Endodermal cell (in vitro differentiated cells): ENCODE measurements around the gene CRIP2. TPM values are rescaled to one million over a fixed set of nuclear protein-coding genes. Genes with fewer than 3 reads are reported as not detected.

Source experiments
- DNase-seq: peaks from one replicate; pipeline ENCODE4 v3.0.0-alpha.2; 2017
- H3K27ac ChIP-seq: 2 replicates; pipeline ENCODE4 v1.5.1; 2013; ENCODE audit warnings: mild to moderate bottlenecking, low read depth, low read length, moderate library complexity
- H3K27me3 ChIP-seq: 2 replicates; pipeline ENCODE4 v1.6.1; 2013; ENCODE audit warnings: mild to moderate bottlenecking, low read length, moderate library complexity; ENCODE audit not compliant: insufficient read depth, control insufficient read depth, poor library complexity, severe bottlenecking
- H3K36me3 ChIP-seq: 2 replicates; pipeline ENCODE4 v1.7.0; 2013; ENCODE audit warnings: mild to moderate bottlenecking, low read length, moderate library complexity; ENCODE audit not compliant: control insufficient read depth, insufficient read depth
- H3K4me1 ChIP-seq: one replicate; pipeline ENCODE4 v1.7.0; 2013; ENCODE audit warnings: low read length; ENCODE audit not compliant: control insufficient read depth, insufficient read depth
- H3K4me3 ChIP-seq: 2 replicates; pipeline ENCODE4 v1.5.1; 2013; ENCODE audit warnings: mild to moderate bottlenecking, low read length, moderate library complexity
- H3K9ac ChIP-seq: 2 replicates; pipeline ENCODE4 v1.6.1; 2013; ENCODE audit warnings: mild to moderate bottlenecking, low read length, moderate library complexity; ENCODE audit not compliant: poor library complexity, severe bottlenecking; ENCODE audit errors: extremely low read depth
- H3K9me3 ChIP-seq: 2 replicates; pipeline ENCODE4 v1.6.1; 2013; ENCODE audit warnings: mild to moderate bottlenecking, low read length, moderate library complexity; ENCODE audit not compliant: control insufficient read depth
- H3K27ac Mint-ChIP-seq: 2 replicates; pipeline ENCODE4 v1.8.0; 2020; ENCODE audit warnings: mixed read lengths
- H3K27me3 Mint-ChIP-seq: 2 replicates; pipeline ENCODE4 v1.8.0; 2021; ENCODE audit warnings: mild to moderate bottlenecking, mixed read lengths; ENCODE audit not compliant: insufficient read depth
- H3K36me3 Mint-ChIP-seq: 2 replicates; pipeline ENCODE4 v1.8.0; 2020; ENCODE audit warnings: low read depth, mixed read lengths
- H3K4me1 Mint-ChIP-seq: 2 replicates; pipeline ENCODE4 v1.8.0; 2020; ENCODE audit warnings: mixed read lengths
- H3K4me3 Mint-ChIP-seq: 2 replicates; pipeline ENCODE4 v1.8.0; 2020; ENCODE audit warnings: mild to moderate bottlenecking, moderate library complexity, mixed read lengths
- H3K9me3 Mint-ChIP-seq: 2 replicates; pipeline ENCODE4 v1.8.0; 2020; ENCODE audit warnings: mild to moderate bottlenecking, mixed read lengths
- WGBS, 2 experiments: methylation state at CpG; one replicate each; pipeline versions ENCODE4 v1.1.5 to v1.1.7; 2013; ENCODE audit warnings: missing lambda C conversion rate in 2 of 2, mixed read lengths in 1 of 2; ENCODE audit not compliant: insufficient coverage in 1 of 2, insufficient read length in 1 of 2; 5-methylcytosine and 5-hydroxymethylcytosine counted together
- total RNA-seq, 2 donors: library from RNA; stranded (reverse); fragmentation: NEBNext Ultra II Directional in 1 of 2; extraction: Animal tissue kit (Norgen Biotek cat#: 25700) in 1 of 2; gene quantifications; 2 replicates in 1 of 2; 3 replicates in 1 of 2; pipeline ENCODE4 v1.2.1, GENCODE V29; 2021
- TF ChIP-seq, protein P1 (sequence below): fragments of 200-600 bp; sonication (generic); conservative IDR thresholded peaks from 2 replicates; pipeline ENCODE4 v1.5.0; 2021; ENCODE audit warnings: antibody characterized with exemption, mild to moderate bottlenecking

The CRIP2 gene
- total RNA-seq, 2 donors from 2014 or later, result 3.9 to 5.3 TPM

DNA sequence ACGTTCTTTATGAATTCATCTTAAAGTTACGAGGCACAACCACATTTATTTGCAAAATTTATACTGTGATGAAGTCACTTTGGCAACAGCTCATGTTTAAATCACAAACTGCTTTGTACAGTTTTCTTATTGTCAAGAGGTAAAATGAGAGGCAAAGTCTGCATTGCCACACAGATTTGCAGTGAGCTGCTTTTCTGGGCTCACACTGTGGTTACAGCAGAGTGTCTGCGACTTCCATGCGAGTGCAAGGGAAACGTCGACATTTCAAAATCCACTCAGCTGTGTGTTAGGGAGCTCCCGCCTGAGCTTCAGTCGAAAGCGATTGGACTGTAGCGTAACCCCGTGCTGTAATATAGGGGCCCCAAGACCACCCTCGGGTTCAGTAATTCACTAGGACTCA is 42.0 kb upstream of the CRIP2 start:
- WGBS, 2 experiments, result 91 to 95% methylated on average over 12 of the region's 12 CpGs
- Histone ChIP-seq H3K4me3 (no peak overlapping the region), H3K9me3 (peaks cover 6% of the 10 kb centered on the region), H3K36me3 (peaks cover 31% of the 10 kb centered on the region), H3K27me3 (no peaks in the 10 kb centered on the region), H3K9ac (no peak overlapping the region), H3K4me1 (no peaks in the 10 kb centered on the region), H3K27ac (no peak overlapping the region)
- Mint-ChIP-seq H3K27me3 (no peaks in the 10 kb centered on the region), H3K36me3 (peaks cover 65% of the 10 kb centered on the region), H3K27ac (no peak overlapping the region), H3K4me1 (no peaks in the 10 kb centered on the region), H3K9me3 (peaks cover 10% of the 10 kb centered on the region), H3K4me3 (no peak overlapping the region)
- TF ChIP-seq, protein P1, sequence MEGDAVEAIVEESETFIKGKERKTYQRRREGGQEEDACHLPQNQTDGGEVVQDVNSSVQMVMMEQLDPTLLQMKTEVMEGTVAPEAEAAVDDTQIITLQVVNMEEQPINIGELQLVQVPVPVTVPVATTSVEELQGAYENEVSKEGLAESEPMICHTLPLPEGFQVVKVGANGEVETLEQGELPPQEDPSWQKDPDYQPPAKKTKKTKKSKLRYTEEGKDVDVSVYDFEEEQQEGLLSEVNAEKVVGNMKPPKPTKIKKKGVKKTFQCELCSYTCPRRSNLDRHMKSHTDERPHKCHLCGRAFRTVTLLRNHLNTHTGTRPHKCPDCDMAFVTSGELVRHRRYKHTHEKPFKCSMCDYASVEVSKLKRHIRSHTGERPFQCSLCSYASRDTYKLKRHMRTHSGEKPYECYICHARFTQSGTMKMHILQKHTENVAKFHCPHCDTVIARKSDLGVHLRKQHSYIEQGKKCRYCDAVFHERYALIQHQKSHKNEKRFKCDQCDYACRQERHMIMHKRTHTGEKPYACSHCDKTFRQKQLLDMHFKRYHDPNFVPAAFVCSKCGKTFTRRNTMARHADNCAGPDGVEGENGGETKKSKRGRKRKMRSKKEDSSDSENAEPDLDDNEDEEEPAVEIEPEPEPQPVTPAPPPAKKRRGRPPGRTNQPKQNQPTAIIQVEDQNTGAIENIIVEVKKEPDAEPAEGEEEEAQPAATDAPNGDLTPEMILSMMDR, result no peak
- no peak for DNase-seq

DNA sequence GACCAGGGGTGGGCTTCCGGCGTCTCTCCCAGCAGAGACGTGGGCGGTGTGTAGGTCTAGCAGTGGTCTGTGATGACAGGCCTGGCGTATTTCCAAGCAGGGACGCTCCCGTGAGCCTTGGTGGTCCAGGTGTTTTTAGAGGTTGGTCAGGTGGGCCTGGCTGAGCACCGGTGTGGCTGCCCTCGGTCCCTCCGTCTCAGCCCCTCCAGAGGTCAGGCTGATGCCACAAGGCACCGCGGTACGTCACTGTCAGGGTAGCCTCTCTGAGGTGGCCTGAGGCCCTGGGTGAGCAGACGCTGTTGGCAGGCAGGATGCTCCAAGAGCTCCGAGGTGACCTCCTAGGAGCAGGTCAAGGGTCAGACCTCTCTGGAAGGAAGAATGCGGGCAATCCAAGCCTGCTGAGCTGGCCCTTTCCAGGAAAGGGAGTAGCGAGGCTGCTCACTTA is 41.4 kb upstream of the CRIP2 start:
- H3K27me3 ChIP-seq, result no peaks in the 10 kb centered on the region
- 87 to 89% methylated on average over 14 to 17 of the region's 17 CpGs for WGBS, 2 experiments
- no peaks in the 10 kb centered on the region for H3K27me3 Mint-ChIP-seq
- no peaks in the 10 kb centered on the region for H3K4me1 ChIP-seq
- H3K9me3 Mint-ChIP-seq, result peaks cover 7% of the 10 kb centered on the region
- H3K27ac Mint-ChIP-seq, result no peak overlapping the region
- no peak overlapping the region for H3K4me3 Mint-ChIP-seq
- H3K4me1 Mint-ChIP-seq, result no peaks in the 10 kb centered on the region
- no peak overlapping the region for H3K9ac ChIP-seq
- H3K36me3 ChIP-seq, result peaks cover 27% of the 10 kb centered on the region
- H3K9me3 ChIP-seq, result peaks cover 6% of the 10 kb centered on the region
- H3K27ac ChIP-seq, result no peak overlapping the region
- no peak for DNase-seq
- H3K4me3 ChIP-seq, result no peak overlapping the region
- H3K36me3 Mint-ChIP-seq, result peaks cover 62% of the 10 kb centered on the region
- TF ChIP-seq, protein P1, result no peak

DNA sequence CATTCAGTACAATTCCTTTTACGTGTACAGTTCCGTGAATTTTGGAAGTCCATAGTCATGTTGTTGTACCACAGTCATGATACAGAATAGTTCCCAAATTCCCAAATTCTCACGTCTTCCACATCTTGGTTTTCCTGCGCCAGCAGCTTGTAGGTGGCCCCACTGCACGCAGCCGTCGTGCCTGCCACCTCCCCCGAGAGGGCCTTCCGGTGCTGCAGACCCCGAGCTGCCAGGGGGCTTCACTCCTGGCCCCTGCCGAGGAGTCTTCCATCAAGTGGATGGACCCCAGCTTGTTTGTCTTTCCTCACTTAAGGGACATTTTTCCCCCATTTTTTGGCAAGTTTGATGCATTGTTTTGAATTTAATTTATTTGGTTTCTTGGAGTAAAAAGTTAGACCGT is 38.2 kb upstream of the CRIP2 start:
- Histone ChIP-seq H3K27ac (no peak overlapping the region), H3K4me1 (no peaks in the 10 kb centered on the region), H3K27me3 (no peaks in the 10 kb centered on the region), H3K36me3 (peaks cover 18% of the 10 kb centered on the region), H3K4me3 (no peak overlapping the region), H3K9me3 (no peaks in the 10 kb centered on the region), H3K9ac (no peak overlapping the region)
- no peak for DNase-seq
- no peak overlapping the region for H3K27ac Mint-ChIP-seq
- no peak overlapping the region for H3K4me3 Mint-ChIP-seq
- TF ChIP-seq, protein P1, result no peak
- 94 to 96% methylated on average over 12 of the region's 12 CpGs for WGBS, 2 experiments
- H3K27me3 Mint-ChIP-seq, result no peaks in the 10 kb centered on the region
- no peaks in the 10 kb centered on the region for H3K4me1 Mint-ChIP-seq
- peaks cover 42% of the 10 kb centered on the region for H3K36me3 Mint-ChIP-seq
- H3K9me3 Mint-ChIP-seq, result no peaks in the 10 kb centered on the region
